ENCODE results near the gene KBTBD13.

Gene KBTBD13

DNA sequence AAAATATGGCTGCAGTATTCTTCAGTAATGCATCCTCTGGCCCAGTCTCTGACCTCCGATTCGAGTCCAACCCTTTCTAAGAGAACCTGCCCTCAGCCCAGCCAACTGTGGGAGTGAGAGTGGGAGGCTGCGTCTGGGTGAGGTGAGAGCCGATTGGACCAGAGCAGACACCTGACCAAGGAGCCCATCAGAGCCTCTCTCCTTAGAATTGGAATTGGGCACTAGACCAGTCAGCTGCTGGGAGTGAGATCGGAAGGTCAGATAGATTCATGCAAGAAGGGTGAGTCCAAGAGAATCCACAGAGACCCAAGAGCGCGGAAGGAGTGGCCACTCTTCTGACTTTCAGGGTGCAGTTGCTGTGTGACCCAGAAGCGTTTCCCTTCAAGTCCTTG lies 19.0 kb upstream of the KBTBD13 start:
- Mint-ChIP-seq H3K4me3 (no peak overlapping the region), H3K36me3 (no peaks in the 10 kb centered on the region), H3K9me3 (no peaks in the 10 kb centered on the region), H3K27me3 (peaks cover 0 to 5% of the 10 kb centered on the region in 2 donors), H3K4me1 (no peaks in the 10 kb centered on the region), H3K27ac (no peak overlapping the region)
- ATAC-seq (replicated peaks), result no peak
- DNase-seq, result no peak

DNA sequence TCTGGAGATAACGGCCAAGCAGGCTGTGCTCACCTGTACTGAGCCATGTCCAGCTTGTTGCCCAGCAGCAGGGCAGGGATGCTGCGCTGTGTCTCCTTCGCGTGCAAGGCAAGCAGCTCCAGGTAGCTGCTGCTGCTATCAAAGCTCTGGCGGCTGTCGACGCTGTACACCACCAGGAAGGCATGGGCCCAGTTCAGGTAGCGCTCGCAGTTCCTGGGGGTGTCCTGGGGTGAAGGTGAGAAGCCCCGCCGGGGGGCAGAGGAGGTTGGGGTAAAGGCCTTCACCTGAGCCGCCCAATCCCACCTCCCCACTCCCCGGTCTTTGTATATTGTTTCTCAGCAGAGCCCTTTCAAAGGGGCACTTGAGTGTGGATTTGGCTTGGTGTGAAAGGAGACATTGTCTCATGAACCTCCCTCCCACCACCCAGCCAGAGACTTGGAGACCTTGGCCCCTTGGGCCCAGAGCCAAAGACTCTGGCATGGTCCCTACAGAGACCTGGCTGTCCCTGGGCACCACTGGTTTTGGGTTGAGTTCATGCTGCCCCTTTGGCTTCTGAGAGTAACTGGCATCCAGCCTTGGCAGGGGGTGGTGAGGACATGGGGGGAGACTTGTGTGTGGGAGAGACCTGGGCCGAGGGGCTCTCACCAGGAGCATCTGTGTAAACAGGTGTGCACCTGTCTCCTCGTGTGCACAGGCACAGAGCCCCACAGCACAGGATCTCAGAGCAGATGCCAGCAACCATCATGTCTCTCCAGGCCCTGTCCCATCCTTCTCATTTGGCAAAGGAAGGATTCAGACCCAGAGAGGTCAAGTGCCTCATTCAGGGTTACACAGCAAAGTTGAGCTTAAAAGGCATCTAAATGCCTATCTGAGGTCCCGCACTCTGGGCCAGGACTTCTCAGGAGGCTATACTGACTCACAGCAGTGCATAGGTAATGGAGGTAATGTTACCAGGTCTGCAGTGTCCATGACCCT lies 17.9 kb upstream of the KBTBD13 start:
- no peak for DNase-seq
- no peak overlapping the region for H3K4me3 Mint-ChIP-seq
- H3K9me3 Mint-ChIP-seq, result no peaks in the 10 kb centered on the region
- no peaks in the 10 kb centered on the region for H3K36me3 Mint-ChIP-seq
- ATAC-seq (replicated peaks), result no peak
- no peaks in the 10 kb centered on the region for H3K4me1 Mint-ChIP-seq
- no peak overlapping the region for H3K27ac Mint-ChIP-seq
- H3K27me3 Mint-ChIP-seq, result peaks cover 6 to 8% of the 10 kb centered on the region in 2 donors

DNA sequence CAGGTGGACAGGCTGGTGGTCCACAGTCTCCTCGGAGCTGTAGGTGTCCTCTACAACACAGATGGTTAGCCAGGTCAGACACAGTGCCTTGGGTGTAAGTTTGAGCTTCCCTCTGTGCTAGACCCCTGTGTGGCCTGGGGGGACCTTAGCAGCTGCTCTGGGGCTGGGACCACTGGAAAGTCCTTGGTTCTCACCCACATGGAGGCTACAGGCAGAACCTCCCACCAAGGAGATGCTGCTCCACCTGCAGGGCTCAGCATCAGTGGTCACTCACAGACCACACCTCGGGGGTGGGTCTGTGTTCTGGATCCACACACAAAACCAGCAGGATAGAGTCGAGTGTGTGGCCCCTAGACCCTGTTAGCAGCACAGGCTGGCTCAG lies 17.2 kb upstream of the KBTBD13 start:
- ATAC-seq (replicated peaks) (no peak), DNase-seq (no peak)
- Mint-ChIP-seq H3K27me3 (peaks cover 6 to 8% of the 10 kb centered on the region in 2 donors), H3K9me3 (no peaks in the 10 kb centered on the region), H3K36me3 (no peaks in the 10 kb centered on the region), H3K27ac (no peak overlapping the region), H3K4me3 (no peak overlapping the region), H3K4me1 (no peaks in the 10 kb centered on the region)

DNA sequence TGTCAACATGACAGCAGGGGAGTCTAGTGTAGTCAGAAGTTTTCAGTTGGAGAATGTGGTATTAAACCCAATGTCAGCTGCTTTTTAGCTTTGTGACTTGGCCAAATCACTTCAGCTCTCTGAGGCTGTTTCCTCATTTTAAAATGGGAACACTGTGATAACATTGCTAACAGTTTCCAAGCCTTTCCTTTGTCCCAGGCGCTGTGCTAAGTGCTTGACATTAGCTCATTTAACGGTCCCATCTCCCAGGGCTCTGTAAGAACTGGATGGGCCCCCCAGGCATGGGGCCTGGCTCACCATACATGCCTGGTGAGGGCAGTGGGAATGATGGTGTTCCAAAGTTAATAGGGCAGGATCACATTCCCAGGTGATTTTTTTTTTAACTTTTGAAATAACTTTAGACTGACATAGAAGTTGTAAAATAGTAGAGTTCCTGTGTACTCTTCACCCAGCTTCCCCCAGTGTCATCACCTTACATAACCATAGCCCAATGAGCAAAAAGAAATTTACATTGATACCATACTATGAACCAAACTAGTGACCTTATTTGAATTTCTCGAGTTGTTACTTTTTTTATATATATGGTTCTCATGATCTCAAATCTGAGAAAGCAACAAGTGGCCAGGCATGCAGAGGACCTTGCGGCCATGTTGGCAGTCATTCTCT lies 16.5 kb upstream of the KBTBD13 start:
- Mint-ChIP-seq H3K27ac (no peak overlapping the region), H3K4me1 (no peaks in the 10 kb centered on the region), H3K9me3 (no peaks in the 10 kb centered on the region), H3K27me3 (peaks cover 8% of the 10 kb centered on the region in 2 donors), H3K4me3 (no peak overlapping the region), H3K36me3 (no peaks in the 10 kb centered on the region)
- ATAC-seq (replicated peaks), result no peak
- DNase-seq, result no peak

- Mint-ChIP-seq H3K36me3 (no peaks in the 10 kb centered on the region), H3K9me3 (no peaks in the 10 kb centered on the region), H3K4me1 (peaks cover 0 to 3% of the 10 kb centered on the region in 2 donors), H3K27ac (no peak overlapping the region), H3K4me3 (no peak overlapping the region), H3K27me3 (peaks cover 10 to 15% of the 10 kb centered on the region in 2 donors)
- DNase-seq (no peak), ATAC-seq (replicated peaks) (no peak)
Observed at GRCh38 chr15:65060641-65061397, 15.7 kb upstream of the KBTBD13 start.

DNA sequence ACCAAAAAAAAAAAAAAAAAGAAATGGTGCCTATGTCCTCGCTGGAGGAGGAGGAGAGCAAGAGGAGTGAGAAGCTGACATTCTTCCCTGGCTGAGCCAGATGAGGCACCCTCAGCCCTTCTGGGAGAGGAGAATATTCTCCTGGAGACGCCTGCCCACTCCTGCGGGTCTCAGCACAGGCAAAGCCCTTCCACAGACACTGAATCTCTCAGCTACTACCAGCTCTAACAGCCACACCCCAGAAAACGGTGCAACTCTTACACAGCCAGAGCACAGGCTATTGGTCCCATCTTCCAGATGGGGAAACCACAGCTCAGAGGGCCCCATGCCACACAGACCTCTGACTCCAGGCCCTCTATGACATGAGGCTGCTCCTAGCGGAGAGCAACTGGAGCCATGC lies 14.5 kb upstream of the KBTBD13 start:
- Mint-ChIP-seq H3K4me1 (peaks cover under 1 to 7% of the 10 kb centered on the region in 2 donors), H3K27me3 (peaks cover 18 to 23% of the 10 kb centered on the region in 2 donors), H3K36me3 (no peaks in the 10 kb centered on the region), H3K27ac (no peak overlapping the region), H3K4me3 (no peak overlapping the region), H3K9me3 (no peaks in the 10 kb centered on the region)
- ATAC-seq (replicated peaks), result no peak
- DNase-seq, result no peak

DNA sequence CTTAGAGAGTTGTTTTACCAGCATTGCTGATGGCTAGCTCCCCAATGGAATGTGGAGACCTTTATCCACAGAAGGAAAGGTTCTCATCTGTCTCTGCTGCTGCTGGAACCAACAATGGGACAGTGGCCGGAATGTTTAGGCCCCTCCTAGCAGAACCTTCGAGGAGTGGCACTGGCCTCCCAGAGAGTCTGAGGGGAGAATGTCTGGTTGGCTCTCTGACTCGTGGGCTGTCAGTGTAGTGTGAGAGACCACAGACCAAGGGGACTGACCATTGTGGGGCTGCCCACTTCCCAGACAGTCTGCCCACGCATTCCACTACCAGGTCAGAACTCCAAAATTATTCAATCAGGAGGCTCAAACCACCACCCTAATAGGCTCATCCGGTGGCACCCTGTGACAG lies 13.8 kb upstream of the KBTBD13 start:
- H3K4me1 Mint-ChIP-seq, result peaks cover 3 to 11% of the 10 kb centered on the region in 2 donors
- peaks cover 18 to 28% of the 10 kb centered on the region in 2 donors for H3K27me3 Mint-ChIP-seq
- no peaks in the 10 kb centered on the region for H3K9me3 Mint-ChIP-seq
- DNase-seq (no peak), ATAC-seq (replicated peaks) (no peak)
- H3K27ac Mint-ChIP-seq, result no peak overlapping the region
- no peaks in the 10 kb centered on the region for H3K36me3 Mint-ChIP-seq
- no peak overlapping the region for H3K4me3 Mint-ChIP-seq

GRCh38 chr15:65066001-65066634 lies 10.4 kb upstream of the KBTBD13 start:
- Mint-ChIP-seq H3K4me3 (no peak overlapping the region), H3K36me3 (no peaks in the 10 kb centered on the region), H3K9me3 (no peaks in the 10 kb centered on the region), H3K27me3 (peaks cover 22 to 43% of the 10 kb centered on the region in 2 donors), H3K4me1 (peaks cover 6 to 17% of the 10 kb centered on the region in 2 donors), H3K27ac (no peak overlapping the region)
- DNase-seq (no peak), ATAC-seq (replicated peaks) (no peak)

GRCh38 chr15:65066635-65067316 lies 9.8 kb upstream of the KBTBD13 start:
- H3K4me1 Mint-ChIP-seq, result peaks cover 6 to 17% of the 10 kb centered on the region in 2 donors
- peak overlapping the region; percentile 39 to 46 for H3K4me3 Mint-ChIP-seq
- no peaks in the 10 kb centered on the region for H3K9me3 Mint-ChIP-seq
- DNase-seq (no peak), ATAC-seq (replicated peaks) (no peak)
- no peaks in the 10 kb centered on the region for H3K36me3 Mint-ChIP-seq
- peaks cover 22 to 43% of the 10 kb centered on the region in 2 donors for H3K27me3 Mint-ChIP-seq
- H3K27ac Mint-ChIP-seq, result peak overlapping the region; percentile 10

GRCh38 chr15:65067317-65067644 lies 9.3 kb upstream of the KBTBD13 start:
- Mint-ChIP-seq H3K4me1 (peaks cover 6 to 17% of the 10 kb centered on the region in 2 donors), H3K4me3 (peak overlapping the region; percentile 39 to 46), H3K27me3 (peaks cover 22 to 43% of the 10 kb centered on the region in 2 donors), H3K9me3 (no peaks in the 10 kb centered on the region), H3K36me3 (no peaks in the 10 kb centered on the region), H3K27ac (peak overlapping the region; percentile 10)
- DNase-seq, result no peak
- no peak for ATAC-seq (replicated peaks)

DNA sequence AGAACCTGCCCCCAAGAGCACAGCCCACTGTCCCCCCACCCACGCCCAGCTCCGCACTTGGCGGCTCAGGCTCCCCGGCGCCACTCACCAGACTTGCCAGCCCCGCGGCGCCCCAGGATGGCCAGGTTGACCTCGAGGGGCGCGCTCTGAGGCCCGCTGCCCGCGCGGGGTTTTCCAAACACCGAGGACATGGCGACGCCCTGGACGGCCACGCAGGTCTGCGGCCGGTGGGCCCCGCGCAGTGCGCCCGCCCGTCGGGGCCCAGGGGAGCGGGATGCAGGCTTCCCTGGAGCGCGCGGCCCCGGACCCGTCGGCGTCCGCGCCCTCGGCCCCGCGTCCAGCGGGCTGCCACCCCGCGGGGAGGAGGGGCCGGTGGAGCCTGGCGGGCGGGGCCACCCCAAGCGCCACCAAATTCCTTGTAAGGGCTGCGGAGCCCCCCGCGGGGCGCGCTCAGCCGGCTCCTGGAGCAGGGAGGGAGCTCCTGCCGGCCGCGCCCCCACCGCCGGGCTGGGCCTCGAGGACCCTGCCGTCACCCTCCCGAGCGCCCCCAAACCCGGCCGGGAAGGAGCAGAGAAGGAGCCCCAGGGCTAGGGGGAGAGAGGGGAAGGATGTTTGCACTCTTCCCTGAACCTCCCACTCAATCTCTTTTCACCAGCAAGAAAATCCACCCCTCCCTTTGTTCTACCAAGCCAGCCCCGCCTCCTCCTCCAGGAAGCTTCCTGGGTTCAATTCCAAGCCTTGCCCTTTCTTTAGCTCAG lies 8.7 kb upstream of the KBTBD13 start, which contains the start of gene RASL12:
RASL12 (minus strand) TSS at position 347 of the 758 bp plus-strand sequence; CDS start at position 191, 156 bp downstream.
- H3K4me1 Mint-ChIP-seq, result peaks cover 6 to 17% of the 10 kb centered on the region in 2 donors
- no peaks in the 10 kb centered on the region for H3K9me3 Mint-ChIP-seq
- peak within 1 kb of the TSS; percentile 42 to 61 for H3K4me3 Mint-ChIP-seq
- DNase-seq (no peak), ATAC-seq (replicated peaks) (peak; percentile 14 to 22)
- H3K27ac Mint-ChIP-seq, result peak within 1 kb of the TSS; percentile 10
- no peaks in the 10 kb centered on the region for H3K36me3 Mint-ChIP-seq
- peaks cover 22 to 43% of the 10 kb centered on the region in 2 donors for H3K27me3 Mint-ChIP-seq

DNA sequence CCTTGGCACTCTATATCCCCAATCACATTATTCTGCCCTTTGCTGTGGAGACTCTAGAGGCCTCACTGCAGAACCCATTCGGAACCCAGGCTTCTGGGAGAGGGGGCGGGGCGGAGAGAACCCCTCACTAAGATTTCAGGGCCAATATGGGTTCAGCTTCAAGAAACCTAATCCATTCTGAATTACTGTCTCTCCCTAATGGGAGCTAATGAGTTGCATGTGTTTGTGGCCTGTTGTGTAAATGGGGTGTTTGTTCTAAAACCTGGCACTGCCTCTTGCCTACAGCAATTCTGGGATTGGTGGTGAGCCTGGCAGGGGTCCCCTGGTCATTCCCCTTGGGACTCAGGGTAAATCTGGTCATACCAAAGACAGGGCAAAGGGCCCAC lies 8.2 kb upstream of the KBTBD13 start:
- no peak for DNase-seq
- Mint-ChIP-seq H3K27me3 (peaks cover 20 to 39% of the 10 kb centered on the region in 2 donors), H3K4me3 (peak overlapping the region; percentile 42 to 61), H3K9me3 (no peaks in the 10 kb centered on the region), H3K4me1 (peaks cover 6 to 17% of the 10 kb centered on the region in 2 donors), H3K27ac (no peak overlapping the region), H3K36me3 (no peaks in the 10 kb centered on the region)
- ATAC-seq (replicated peaks), result no peak

GRCh38 chr15:65069179-65069578 lies 7.4 kb upstream of the KBTBD13 start:
- Mint-ChIP-seq H3K27ac (no peak overlapping the region), H3K9me3 (no peaks in the 10 kb centered on the region), H3K27me3 (peaks cover 19 to 38% of the 10 kb centered on the region in 2 donors), H3K4me1 (peaks cover 6 to 17% of the 10 kb centered on the region in 2 donors), H3K36me3 (no peaks in the 10 kb centered on the region), H3K4me3 (no peak overlapping the region)
- DNase-seq (no peak), ATAC-seq (replicated peaks) (no peak)
